Suppressor macrophage treated with lipopolysaccharide for 4 hours (primary cell): ENCODE data around the gene PRKN.

Experiments used
- DNase-seq: peaks from one replicate; pipeline ENCODE4 v3.0.0-alpha.2; 2020

PRKN gene

DNA sequence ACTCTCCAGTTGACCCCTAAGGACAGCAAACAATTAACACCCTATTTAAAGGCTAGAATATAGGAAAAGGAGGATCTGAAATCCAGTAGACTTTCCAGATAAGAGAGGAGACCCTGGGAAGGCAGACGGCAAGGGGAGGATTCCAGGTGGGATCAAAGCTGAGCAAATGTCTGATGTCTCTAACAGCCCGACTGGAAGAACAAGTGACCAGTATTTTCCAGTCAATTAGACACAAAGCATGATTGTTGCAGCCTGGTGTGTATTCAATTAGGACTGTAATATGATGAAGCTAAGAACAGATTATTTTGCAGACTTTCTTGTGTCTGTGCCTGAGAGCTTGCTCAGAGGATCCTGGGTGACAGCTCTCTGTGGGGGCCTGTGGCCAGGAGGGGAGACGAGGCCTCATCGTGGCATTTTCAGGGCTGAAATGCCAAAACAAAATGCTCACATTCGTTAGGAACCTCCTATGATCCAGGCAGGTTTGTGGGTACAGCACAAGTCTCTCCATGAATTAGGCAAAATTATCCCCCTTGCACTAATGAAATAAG lies 981.9 kb downstream of the PRKN start:
- DNase-seq, result no peak

DNA sequence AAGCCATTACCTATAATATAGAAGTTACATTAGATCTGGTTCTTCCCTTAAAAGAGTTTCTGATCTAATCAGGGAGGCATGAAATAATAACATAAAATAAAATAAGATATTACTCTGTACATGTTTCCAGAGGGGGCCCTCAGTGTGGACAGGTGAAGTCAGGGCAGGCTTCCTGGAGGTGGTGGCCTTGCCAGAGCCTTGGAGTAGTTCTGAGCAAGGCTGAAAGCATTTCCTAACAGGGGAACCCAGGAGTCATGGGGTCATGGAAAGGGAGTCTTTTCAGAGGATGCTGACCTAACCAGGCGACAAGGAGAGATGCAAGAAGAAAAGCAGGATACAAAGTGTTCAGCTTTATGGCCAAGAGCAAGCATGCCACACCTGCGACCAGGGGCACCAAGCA lies 982.4 kb downstream of the PRKN start:
- DNase-seq, result no peak

DNA sequence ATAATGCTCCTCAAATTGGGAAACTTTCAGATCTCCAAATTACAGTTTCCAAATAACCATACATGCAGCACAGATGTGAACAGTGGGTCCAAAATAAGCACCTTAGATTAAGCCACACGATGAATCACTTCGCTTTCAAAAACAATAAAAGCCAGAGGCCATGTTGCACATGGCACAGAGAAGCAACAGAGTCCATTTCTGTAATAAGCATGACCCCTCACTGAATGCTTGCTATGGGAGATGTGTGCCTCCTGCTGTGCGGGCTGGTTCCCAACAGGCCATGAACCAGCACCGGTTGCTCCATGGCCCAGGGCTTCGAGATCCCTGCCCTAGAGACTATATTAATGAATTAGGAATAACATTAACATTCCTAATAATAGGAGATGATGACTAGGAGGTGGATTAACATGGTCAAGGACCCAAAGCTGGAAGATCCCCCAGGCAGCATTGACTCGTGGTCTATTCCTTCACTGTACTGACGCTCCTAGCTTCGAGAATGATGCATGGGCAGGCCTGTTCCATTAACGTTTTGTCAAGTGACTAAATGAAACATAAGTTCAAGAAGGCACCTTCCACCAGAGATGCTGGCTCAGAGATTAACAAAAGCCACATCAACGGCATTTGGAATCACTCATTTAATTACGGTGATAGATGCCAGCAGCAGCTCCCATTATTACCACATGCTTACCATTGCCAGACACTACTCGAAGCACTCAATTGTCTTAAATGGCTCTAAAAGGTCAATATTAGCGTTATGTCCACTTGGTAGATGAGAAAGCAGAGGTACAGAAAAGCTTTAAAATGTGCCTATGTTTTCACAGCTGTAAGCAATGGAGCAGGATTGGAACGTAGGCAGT lies 983.1 kb downstream of the PRKN start:
- no peak for DNase-seq

- no peak for DNase-seq
Measured at GRCh38 chr6:161743509-161744178, 983.9 kb downstream of the PRKN start.

GRCh38 chr6:161740486-161740885 lies 987.1 kb downstream of the PRKN start:
- no peak for DNase-seq

DNA sequence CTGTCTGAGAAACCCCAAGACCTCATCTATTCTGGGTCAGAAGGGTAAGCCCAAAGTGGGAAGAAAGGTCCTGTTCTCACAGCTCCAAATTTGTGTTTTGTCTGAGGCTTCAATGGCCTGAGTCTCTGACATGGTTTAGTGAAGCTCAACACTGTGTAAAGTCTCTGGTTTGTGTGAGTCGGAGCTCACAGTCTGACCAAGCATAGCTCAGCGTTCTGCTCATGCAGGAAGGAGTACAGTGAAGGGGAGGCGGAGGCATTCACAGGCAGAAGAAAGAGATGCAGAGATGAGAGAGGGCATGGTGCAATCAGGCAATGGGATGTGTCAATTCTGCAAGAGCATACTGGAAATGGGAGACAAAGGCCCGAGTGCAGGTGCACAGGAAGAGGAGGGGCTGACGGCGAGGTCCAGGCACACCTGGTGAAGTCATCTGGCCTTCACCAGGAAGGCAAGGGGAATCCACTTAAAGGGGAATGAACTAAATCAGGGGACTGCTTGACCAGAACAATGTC lies 990.7 kb downstream of the PRKN start:
- DNase-seq, result no peak

GRCh38 chr6:161736326-161736725 lies 991.2 kb downstream of the PRKN start:
- no peak for DNase-seq

- no peak for DNase-seq
Measured at GRCh38 chr6:161732594-161732993, 995.0 kb downstream of the PRKN start.

DNA sequence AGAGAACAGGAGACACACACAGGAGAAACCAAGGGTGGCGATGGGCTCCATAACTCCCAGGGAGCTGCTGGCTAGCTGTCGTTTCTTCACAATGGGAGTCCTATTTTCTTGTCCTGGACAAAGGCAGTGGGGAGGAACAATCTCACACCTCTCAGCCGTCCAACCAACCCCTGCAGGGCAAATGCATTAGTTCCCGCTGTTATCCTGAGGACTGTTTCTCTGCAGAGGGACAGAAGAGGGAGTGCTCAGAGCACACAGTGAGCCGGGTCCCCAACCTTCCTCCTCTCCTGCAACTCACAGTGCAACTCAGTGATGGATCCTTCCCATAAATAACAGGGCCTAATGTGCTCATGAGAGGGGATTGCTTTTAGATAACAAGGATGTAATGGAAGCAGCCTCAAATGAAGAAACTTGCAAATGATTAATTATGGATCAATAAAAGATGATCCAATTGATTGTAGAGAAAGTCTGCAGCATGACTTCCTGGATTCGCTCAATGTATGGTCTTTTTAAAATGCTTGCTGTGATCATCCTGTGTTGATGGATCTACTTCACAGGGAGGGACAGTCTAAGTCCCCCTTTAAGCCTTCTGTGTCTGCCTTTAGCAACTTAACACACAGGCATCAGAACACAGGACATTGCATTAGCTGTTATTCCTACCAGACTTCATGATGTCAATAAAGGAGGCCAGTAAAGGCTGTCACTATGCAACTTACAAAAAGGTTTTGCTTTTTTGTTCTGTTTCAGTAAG lies 1000.3 kb downstream of the PRKN start:
- no peak for DNase-seq

DNA sequence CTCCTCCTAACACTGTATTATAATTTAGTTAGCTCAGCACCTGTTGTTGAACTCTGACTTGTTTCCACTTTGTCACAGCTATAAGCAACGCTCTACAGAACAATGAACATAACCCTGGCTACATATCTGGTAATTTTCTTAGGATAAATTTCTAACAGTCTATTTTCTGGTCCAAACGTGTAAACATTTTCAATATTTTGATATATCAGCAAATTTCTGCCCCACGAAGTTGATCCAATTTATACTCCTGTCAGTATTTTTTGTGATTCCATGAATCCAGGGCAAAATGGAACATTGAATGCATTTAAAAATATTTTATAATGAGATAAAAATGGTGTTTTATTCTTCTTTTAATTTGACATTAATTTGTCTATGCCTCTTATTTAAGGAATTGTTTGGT lies 1005.2 kb downstream of the PRKN start:
- DNase-seq, result no peak

DNA sequence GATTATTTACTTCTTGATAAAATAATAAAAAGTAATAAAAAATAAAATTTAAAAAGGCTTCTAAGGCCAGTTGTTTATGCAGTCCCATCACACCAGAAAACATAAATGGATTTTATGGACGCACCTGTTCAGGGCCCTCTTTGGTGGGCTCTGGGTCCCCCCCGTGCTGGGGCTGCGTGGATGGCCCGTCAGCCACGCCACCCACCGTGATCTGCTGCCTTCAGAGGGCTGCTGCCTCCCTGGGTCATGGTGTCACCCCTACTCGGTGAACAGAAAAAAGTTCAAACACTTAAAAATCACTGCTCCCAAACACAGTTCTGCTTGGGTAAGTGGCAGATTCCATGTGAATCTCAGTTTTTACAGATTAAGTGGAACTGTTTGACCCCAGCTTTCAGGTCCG lies 1006.1 kb downstream of the PRKN start:
- no peak for DNase-seq

DNA sequence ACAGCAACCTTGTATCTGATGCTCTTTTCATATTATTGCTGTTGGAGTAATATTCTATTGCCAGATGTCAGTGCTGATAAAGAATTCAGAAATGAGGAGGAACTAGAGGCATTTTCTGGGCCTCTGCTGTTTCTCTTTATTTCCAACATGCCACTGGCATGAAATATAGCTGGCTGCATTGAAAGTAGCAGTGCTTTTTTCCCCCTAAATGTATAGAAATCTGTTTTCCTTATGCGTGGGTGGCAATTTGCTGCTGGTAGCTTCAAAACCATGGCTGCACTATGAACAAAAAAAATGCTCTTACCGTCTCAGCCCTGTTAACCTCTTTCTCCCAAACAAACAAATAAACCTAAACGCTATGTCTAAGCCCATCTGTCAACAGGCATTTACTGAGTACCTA lies 1011.4 kb downstream of the PRKN start:
- no peak for DNase-seq

- no peak for DNase-seq
Measured at GRCh38 chr6:161711938-161712337, 1015.6 kb downstream of the PRKN start.

GRCh38 chr6:161711515-161711914 lies 1016.1 kb downstream of the PRKN start:
- DNase-seq, result no peak

DNA sequence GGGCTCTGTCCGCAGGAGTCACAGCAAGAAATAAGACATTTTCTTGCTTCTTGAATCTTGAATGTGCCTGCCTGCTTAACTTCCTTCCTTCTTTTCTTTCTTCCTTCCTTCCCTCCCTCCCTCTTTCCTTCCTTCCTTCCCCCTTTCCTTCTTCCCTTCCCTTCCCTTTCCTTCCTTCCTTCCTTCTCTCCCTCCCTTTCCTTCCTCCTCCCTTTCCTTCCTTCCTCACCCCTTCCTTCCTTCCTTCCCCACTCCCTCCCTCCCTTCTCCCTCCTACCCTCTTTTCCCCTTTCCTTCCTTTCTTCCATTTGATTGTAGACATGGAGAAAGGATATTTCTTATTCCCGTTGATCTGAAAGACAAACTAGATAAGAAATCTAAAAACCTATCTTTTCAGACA lies 1016.9 kb downstream of the PRKN start:
- no peak for DNase-seq

- DNase-seq, result no peak
Measured at GRCh38 chr6:161701056-161701455, 1026.5 kb downstream of the PRKN start.

- DNase-seq, result no peak
Measured at GRCh38 chr6:161696801-161697200, 1030.8 kb downstream of the PRKN start.

DNA sequence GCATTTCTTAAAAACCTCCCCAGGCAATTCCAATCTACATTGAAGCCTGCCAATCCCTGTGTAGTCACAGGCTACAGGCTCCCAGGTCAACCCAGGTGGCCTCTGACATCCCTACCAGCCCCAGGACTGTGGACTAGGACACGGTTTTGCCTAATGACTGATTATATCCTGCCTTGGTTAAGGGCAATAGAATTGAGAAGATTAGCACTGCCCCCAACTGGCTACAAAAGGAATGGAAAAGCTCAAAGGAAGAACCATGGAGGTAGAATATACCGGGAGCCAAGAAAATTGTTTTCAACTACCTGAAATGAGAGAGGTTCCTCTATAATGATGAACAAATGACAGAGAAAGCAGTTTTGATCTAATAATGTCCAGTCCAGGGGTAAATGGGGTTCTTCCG lies 1032.6 kb downstream of the PRKN start:
- peak; percentile 6 for DNase-seq

DNA sequence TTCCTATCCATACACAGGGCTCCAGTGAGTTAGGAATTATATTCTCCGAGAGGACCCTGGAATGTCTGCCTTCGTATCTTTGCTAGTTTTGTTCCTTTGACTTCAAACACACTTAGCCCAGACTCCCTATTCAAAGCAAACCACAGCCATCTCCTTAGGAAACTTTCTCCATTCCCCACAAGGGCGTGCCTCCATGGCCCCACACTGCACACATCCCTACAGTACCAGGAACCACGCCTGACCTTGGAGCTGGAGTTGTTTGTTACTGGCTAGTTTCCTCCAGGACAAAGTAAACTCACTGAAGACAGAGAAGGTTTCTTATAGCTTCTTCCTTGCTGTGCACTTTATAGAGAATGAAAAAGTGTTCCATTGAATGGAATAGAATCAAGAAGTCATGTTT lies 1040.9 kb downstream of the PRKN start:
- DNase-seq, result no peak

DNA sequence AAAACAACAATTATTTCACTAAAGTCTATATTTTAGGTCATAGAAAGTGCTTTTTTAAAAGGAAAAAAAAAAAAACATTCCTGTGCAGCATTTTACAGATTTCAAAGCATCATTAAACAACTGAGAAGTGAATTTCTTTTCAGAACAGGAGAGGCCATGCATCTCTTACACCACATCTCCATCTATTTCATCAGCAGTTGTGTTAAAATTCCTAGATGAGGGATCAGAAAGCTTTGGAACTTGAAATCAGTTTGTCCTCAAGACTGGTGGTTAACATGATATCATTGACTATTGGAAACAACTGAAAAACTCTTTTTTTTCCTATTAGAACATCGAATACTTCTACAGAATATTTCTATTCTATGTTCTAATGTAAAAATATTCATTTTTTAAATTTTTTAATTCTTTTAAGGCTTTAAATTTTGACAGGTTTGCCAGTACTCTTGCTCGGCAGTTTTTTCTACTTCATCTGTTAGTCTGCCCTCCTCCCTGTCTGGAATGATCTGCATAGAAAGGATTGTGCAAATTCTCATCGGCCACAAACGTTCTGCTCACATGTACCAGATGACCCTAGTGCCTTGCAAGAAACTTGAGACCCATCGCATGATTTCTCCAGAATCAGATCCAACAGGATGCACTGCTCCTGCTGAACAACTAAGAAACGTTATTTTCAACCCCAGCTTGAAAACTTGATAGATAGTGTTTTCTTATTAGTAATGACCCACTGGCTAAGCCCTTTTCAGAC lies 1042.7 kb downstream of the PRKN start:
- no peak for DNase-seq

- no peak for DNase-seq
Measured at GRCh38 chr6:161683400-161683799, 1044.2 kb downstream of the PRKN start.

DNA sequence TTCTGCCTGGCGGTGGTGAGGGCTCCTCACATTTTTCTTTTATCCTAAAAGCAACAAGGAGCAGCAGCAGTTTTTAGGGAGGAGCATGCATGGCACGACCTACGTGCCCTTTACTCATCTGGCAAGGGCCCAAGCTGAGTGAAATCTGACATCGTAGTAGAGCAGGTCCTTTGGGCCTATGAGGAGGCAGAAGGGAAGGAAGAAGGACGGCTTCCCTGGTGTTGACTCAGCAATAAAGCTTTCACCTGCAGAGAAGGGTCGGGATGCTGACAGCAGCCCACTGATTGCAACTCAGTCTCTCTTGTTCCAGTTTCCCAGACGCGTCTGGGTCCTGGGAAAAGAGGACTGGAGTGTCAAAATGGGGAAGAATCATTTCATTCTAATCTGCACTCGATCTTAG lies 1044.6 kb downstream of the PRKN start:
- no peak for DNase-seq
